Prostate gland (tissue), 2 donors: Measurements from ENCODE around the gene TMIGD1.

Experiments
- POLR2A ChIP-seq: fragments of 450-650 bp; IDR thresholded peaks from one replicate; pipeline ENCODE4 v1.6.1; 2016; ENCODE audit warnings: antibody characterized with exemption, mild to moderate bottlenecking
- POLR2AphosphoS5 ChIP-seq: sonication (generic); formaldehyde crosslinking; IDR thresholded peaks from one replicate; pipeline ENCODE4 v1.6.1; 2017; ENCODE audit warnings: antibody characterized with exemption
- TF ChIP-seq, protein P1 (sequence below), 4 experiments: fragments of 200-600 bp in 2 of 4; fragments of 450-650 bp in 2 of 4; sonication (generic) in 2 of 4; IDR thresholded peaks; 1 replicate in 3 of 4; 2 replicates in 1 of 4; pipeline ENCODE4 v1.5.1; 2016 to 2019; ENCODE audit warnings: antibody characterized with exemption in 4 of 4, mild to moderate bottlenecking in 2 of 4, moderate library complexity in 2 of 4

GRCh38 chr17:30349252-30349651 lies 15.4 kb upstream of the TMIGD1 start:
- TF ChIP-seq POLR2AphosphoS5 (no peak), POLR2A (no peak)
- TF ChIP-seq, protein P1, sequence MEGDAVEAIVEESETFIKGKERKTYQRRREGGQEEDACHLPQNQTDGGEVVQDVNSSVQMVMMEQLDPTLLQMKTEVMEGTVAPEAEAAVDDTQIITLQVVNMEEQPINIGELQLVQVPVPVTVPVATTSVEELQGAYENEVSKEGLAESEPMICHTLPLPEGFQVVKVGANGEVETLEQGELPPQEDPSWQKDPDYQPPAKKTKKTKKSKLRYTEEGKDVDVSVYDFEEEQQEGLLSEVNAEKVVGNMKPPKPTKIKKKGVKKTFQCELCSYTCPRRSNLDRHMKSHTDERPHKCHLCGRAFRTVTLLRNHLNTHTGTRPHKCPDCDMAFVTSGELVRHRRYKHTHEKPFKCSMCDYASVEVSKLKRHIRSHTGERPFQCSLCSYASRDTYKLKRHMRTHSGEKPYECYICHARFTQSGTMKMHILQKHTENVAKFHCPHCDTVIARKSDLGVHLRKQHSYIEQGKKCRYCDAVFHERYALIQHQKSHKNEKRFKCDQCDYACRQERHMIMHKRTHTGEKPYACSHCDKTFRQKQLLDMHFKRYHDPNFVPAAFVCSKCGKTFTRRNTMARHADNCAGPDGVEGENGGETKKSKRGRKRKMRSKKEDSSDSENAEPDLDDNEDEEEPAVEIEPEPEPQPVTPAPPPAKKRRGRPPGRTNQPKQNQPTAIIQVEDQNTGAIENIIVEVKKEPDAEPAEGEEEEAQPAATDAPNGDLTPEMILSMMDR (IDR thresholded peaks at IDR 0.05), result no peak
